Stimulated activated CD4-positive, alpha-beta T cell treated with anti-CD3 and anti-CD28 coated beads, Interleukin-15, amount 100 ng/mL, for 1 hour (primary cell): ENCODE measurements around the gene FREY1.

ENCODE experiments used
- DNase-seq, 2 donors: peaks; one replicate each; pipeline ENCODE4 v3.0.0-alpha.2; 2020; ENCODE audit warnings: low read depth in 1 of 2, low spot score in 1 of 2

Gene FREY1

GRCh38 chr11:45928535-45929215 is 21.6 kb upstream of the FREY1 start:
- no peak for DNase-seq

DNA sequence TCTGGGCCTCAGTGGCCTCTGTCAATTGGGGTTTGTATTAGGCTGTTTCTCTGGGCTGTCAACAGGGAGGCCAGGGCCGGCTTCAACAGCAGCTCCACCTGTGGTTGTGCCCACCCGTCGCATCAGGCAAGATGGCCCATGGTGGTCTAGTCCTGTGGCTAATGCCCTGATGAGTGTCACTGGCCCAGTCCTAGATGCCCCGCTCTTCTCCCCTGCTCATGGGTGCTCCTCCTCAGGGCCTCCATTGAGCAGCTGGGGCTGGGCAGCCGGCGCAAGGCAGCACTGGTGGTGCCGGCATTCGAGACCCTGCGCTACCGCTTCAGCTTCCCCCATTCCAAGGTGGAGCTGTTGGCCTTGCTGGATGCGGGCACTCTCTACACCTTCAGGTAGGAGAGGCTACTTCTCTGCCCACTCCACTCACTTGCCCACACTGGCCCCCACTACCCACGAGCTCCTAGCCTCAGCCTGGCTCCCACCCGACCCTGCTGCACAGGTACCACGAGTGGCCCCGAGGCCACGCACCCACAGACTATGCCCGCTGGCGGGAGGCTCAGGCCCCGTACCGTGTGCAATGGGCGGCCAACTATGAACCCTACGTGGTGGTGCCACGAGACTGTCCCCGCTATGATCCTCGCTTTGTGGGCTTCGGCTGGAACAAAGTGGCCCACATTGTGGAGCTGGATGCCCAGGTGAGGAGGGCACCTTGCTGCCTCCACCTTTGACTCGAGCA is 20.8 kb upstream of the FREY1 start:
- no peak for DNase-seq

- DNase-seq, result no peak
These were observed 20.2 kb upstream of the FREY1 start for GRCh38 chr11:45927332-45927683.

GRCh38 chr11:45926536-45927331 is 19.7 kb upstream of the FREY1 start:
- DNase-seq, result no peak

GRCh38 chr11:45926001-45926401 is 18.9 kb upstream of the FREY1 start:
- no peak for DNase-seq

DNA sequence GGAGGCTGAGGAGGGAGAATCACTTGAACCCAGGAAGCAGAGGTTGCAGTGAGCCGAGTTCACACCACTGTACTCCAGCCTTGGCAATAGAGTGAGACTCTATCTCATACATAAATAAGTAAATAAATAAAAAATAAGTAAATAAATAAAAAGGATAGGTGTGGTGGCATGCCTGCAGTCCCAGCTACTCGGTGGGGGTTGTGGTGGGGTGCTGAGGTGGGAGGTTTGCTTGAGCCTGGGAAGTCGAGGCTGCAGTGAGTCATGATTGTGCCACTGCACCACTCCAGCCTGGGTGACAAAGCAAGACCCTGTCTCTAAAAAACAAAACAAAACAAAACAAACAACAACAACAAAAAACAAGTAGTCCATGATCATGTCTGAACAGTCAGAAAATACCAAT is 18.5 kb upstream of the FREY1 start:
- no peak for DNase-seq

DNA sequence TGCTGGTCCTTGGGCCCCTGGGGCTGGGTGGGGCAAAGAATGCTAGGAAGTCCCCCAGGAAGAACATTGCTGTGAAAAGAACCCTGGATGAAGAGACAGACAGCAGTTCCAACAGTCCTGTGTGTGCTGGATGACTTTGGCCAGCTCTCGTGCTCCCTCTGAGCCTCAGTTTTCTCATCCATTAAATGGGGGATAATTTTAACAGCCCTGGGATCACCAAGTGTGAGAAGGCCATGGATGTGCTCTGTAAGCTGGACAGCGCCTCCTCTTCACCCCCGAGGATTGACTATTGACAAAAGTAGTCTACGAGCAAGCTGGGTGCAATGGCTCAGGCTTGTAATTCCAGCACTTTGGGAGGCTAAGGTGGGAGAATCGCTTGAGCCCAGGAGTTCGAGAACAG is 17.9 kb upstream of the FREY1 start:
- no peak for DNase-seq

DNA sequence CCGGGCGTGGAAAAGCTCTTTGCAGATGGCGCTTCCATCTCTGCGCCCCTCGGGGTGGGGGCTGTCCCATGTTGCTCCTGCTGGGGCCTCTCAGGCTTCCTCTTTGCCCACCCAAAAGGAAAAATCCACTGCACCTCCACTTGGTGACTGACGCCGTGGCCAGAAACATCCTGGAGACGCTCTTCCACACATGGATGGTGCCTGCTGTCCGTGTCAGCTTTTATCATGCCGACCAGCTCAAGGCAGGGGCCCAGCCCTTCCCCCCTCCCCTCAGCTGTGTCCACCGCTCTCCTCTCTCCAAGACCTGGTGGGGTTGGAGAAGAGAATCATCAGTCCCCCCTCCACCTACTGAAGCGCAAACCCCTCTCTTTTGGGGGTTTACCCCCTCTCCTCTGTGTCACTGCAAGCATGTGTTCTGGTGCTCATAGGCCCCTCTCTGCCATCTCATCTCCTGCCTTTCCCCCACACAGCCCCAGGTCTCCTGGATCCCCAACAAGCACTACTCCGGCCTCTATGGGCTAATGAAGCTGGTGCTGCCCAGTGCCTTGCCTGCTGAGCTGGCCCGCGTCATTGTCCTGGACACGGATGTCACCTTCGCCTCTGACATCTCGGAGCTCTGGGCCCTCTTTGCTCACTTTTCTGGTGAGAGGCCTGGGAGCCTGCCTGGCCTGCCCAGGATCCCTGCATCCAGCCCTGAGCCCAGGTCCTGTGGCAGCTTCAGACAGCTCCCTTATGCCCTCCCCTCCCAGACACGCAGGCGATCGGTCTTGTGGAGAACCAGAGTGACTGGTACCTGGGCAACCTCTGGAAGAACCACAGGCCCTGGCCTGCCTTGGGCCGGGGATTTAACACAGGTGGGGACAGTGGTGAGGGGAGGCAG is 17.2 kb upstream of the FREY1 start:
- no peak for DNase-seq

DNA sequence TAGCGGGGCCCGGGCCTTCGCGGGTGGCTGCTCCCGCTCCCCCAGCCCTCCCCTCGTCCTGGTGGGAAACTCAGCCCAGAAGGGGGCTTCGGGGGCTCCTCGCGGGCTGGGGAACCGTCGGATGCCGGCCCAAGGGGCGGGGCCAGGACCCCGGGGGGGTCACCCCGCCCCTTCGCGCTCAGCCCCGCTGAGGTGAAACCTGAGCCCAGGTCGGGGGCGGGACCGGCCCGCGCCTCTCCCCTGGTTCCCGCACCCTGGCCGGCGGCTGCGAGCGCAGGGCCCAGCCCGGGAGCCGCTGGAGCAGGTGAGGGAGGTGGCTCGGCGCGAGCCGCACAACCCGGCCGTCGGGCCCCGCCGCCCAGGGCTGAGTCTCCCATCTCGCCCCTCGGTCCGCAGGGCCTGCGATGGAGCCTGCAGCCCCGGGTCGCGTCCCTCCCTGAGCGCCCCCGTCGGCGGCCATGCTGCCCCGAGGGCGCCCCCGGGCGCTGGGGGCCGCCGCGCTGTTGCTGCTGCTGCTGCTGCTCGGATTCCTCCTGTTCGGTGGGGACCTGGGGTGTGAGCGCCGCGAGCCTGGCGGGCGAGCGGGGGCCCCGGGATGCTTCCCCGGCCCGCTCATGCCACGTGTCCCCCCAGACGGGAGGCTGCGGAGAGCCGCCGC is 15.5 kb upstream of the FREY1 start, which contains the start of gene LARGE2:
TSS of gene LARGE2 (plus strand) at position 232 of the 658 bp plus-strand sequence. CDS start at position 459, 227 bp downstream.
- DNase-seq, result no peak

DNA sequence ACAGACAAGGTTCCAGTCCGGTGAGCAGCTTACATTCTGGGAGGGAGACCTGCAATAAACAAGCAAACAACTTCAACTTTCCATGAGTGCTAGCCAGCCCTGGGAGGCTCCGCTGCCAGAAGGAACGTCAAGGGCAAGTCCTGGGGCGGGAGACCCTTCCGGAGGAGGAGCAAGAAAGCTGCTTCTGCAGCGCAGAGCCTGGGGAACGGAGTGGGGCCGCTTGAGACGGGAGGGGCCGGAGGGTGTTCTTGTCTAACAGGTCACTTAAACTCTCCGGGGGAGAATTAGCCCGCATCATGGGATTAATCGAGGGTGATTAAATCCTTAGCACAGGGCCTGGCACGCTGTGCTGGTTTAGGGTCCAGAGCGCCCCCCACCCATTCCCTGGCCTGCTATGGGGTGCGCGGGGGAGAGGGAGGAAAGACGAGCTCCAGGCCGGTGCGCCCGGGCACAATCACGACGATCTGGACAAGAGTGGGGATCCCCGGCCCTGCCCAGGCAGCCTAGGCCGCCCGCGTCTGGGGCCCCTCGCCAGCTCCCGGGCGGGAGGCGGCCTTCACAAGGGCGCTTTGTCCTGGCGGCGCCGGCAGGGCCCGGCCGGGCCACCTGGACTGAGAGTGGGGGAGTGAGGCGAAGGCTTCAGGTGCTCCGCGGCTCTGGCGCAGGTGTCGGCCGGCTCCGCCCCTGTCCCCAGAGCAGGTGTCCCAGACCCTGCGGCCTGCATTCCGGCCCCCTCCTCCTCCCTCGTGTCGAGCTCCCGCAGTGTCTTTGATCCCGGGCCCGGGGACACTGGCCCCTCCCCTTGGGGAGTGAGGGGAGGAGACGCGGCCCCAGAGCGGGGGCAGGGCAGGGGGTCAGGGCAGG is 14.7 kb upstream of the FREY1 start:
- DNase-seq, result no peak

DNA sequence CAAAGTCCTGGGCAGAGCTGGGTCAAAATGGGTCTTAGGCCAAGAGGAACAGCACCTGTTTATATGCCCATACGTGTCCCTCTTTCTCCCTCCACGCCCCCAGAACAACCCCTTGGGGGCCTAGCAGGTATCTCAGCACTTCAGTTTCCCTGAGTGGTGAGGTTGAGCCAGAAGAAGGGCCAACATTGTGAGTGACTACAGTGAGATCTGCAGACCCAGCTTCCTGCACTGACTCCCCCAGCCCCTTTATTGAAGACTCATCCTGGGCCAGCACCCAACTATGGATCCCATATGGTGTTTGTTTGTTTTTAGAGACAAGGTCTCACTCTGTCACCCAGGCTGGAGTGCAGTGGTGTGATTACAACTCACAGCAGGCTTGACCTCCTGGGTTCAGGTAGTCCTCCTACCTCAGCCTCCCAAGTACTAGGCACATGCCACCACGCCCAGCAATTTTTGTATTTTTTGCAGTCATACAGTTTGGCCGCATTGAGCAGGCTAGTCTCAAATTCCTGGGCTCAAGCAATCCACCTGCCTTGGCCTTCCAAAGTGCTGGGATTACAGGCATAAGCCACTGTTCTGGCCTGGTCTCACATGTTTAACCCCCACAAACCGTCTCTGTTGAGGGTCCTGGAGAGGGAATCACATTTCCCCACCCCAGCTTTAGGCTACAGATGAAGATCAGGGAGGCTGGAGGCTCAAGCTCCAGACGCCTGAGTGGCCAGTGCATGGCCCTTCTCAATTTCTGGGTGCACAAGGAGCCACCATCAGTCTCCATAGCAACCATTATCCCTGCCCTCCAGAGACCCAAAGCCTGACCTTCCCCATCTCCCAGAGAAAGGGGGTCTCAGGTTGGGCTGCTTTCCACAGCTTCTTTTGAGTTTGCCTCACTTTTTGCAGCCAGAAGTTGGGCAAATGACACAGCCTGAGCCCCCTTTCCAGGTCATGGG is 13.7 kb upstream of the FREY1 start:
- no peak for DNase-seq

GRCh38 chr11:45919806-45920530 is 12.9 kb upstream of the FREY1 start:
- no peak for DNase-seq

- DNase-seq, result no peak
These were observed 12.0 kb upstream of the FREY1 start for GRCh38 chr11:45918962-45919675.

DNA sequence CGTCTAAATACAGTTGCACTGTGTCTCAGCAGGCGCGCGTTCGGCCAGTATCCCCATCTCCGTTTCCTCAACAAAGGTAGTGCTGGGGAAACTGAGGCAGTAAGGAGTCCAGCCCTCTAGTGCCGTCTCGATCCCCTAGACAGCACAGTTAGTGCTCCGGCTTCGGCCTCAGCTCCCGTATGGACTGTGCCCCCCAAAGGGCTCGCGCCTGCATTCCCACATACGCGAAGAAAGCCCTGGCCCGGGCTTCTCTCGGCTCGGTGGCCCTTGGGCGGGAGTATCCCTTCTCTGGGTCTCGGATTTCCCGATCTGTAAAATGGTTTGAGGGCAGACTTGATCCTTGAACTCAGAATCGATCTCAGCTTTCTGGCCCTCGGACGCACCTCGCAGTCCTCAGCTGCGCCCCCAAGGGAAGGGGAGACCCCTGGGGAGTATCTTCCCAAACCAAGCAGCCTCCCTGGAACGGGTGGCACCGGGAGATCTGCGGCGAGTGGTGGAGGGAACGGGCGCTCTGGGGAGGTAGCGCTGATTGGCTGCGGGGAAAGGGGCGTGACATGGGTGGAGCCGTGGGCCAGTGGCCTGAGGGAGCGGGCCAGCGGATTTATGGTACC is 11.4 kb upstream of the FREY1 start:
- DNase-seq, result peak in 1 of 2 donors; percentile 43

- peak; percentile 89 to 90 for DNase-seq
These were observed 10.7 kb upstream of the FREY1 start, which contains the start of gene PEX16 for GRCh38 chr11:45917623-45918330. Gene PEX16, minus strand, starts transcription at chr11:45917877. Its CDS starts 66 bp downstream, at chr11:45917811.

- DNase-seq, result no peak
These were observed 10.2 kb upstream of the FREY1 start for GRCh38 chr11:45917286-45917622.
